GM19324 (cell line): Measurements from ENCODE around the gene NREP.
A peak's percentile ranks its signal among the peaks of the same experiment; 100 is the strongest.
"Not testable (repeated sequence)": the region's sequence is repeated elsewhere in the genome, so short reads cannot be mapped to it uniquely, and the experiment has no call there.

Source experiments
- ATAC-seq: cut with Tn5 transposase; IDR thresholded peaks from one replicate; pipeline ENCODE4 v1.9.1; 2021; ENCODE audit warnings: mild to moderate bottlenecking, moderate library complexity; ENCODE audit not compliant: unreplicated experiment, low FRiP score

The NREP gene

DNA sequence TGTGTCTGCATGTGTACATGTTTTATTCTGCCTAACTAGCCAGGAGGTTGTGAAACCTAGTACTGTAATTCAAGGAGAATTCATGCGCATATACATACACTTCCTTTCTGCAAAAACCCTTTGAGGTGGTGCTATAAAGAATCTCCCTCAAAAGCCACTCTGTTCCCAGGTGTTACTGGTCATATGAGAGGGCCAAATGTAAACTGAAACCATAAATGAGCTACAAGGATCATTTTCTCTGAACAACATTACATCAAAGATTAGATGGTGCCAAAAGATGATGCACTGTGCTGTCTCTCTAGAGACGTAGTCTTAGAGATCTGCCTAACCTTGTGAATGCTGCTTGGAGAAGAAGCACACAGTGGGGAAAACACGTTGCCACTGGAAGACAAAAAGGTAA is 15.7 kb downstream of the NREP start:
- ATAC-seq: no peak

- no peak for ATAC-seq
Observed at GRCh38 chr5:111739416-111739815, 17.6 kb downstream of the NREP start.

DNA sequence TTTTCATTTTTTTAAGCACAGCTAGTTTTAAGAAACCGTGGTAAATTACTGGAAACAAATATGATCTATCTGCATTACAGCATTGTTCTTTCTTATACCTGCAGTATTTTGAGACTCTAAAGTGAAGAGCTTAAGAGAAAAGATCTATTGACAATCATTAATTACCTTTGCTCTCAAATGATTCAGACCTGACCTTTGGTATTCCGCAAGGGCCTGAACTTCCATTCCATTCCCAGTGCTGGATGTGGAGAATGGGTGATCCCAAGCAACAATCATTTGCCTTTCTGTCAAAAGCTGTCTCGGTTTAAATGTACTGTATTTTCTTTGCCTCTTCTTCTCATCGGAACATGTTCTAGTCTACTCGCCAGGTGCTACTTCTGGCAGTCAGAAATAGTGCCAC is 18.9 kb downstream of the NREP start:
- ATAC-seq: no peak

DNA sequence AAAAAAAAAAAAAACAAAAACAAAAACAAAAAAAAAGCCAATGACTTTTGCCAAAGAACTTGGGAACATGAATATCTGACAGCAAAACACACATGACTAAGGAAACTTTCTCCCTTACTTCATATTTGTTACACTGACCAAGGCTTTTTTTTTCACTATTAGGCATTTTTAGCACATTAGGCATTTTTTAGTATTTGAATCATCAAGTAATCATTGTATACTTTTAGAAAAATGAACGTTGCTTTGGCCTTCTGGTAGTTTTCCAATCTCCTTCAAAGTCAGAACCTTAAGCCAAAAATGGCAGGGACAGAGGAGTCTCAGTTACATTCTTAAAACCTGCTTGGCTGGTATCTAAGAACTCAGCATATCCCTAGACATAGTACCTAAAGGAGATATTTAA is 19.3 kb downstream of the NREP start:
- ATAC-seq: no peak

GRCh38 chr5:111735583-111736270 is 21.3 kb downstream of the NREP start:
- no peak for ATAC-seq

- no peak for ATAC-seq
Observed at GRCh38 chr5:111734597-111734996, 22.4 kb downstream of the NREP start.

DNA sequence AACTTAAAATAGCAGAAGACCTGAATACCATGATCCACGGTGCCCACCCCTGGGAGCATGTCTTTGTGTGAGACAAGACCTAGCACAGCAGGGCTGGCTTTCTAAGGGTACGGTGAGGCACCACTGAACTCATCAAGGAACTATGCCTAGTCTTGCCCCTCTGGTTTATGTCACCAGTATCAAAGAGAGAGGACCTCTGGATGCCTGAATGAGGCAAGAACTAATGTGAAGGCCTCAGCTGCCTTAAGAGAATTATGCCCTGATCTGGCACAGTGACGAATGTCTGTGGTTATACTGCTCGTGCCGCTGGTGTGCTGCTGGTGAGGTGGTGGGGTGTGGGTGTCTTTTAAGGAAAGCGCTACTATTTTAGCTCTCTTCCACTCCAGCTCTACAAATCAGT is 23.0 kb downstream of the NREP start:
- no peak for ATAC-seq

DNA sequence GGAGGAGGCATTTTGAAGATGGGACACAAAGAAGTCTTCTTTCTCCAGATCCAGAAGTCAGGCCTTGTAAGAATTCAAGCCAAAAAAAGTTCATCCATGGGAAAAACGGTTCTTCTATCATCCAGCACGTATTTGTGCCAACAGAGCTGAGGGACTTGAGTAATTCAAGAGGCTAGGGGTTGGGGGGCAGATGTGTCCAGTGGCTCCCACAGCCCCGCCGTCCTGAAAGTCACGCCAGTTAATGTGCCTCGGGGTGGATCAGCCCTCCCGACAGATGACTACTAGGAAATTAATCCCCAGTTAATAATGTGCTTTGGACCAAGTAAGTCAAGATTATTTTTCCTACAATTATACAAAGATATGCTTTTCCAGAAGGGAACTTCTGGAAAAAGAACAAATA is 23.4 kb downstream of the NREP start:
- no peak for ATAC-seq

- no peak for ATAC-seq
Observed at GRCh38 chr5:111731638-111732037, 25.4 kb downstream of the NREP start.

GRCh38 chr5:111730659-111731382 is 26.2 kb downstream of the NREP start:
- no peak for ATAC-seq

GRCh38 chr5:111728941-111729340 is 28.1 kb downstream of the NREP start:
- ATAC-seq: no peak

DNA sequence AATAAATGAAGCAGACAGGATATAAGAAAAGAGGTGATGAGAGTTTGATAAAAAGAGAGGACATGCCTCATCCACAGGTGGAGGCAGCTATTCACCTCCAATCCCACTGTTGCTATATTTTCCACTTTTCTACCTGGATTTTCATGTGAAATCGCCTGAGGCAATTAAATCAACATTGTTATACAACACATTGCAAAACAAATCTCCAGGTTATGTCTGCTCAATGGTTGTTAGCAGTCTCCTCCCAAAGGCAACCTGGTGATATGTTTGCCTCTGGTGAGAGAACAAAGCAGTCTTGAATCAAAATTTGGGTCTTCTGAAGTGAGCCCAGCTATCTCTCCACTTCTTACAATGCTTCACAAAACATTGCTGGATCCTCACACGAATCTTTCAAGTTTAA is 30.0 kb downstream of the NREP start:
- no peak for ATAC-seq

GRCh38 chr5:111722140-111722539 is 34.9 kb downstream of the NREP start:
- ATAC-seq: no peak

GRCh38 chr5:111720333-111720890 is 36.6 kb downstream of the NREP start:
- ATAC-seq: no peak

DNA sequence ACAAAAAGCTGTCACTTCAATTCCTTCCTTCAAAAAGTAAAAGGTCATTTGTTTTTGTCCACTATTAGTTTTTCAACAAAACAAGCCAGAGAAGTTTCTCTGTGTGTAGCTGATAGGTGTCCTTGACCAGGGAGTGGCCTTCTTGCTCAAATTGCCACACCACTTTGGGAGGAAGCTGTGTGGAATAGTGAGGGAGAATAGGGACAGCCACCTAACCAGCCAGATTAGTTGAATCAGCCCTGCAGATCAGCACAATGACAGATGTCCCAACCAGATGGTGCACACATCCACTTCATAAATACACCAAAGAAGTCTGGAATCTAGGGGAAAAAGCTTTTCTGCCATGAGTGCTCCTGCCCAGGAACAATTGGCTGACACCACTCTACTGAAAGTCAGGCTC is 37.2 kb downstream of the NREP start:
- ATAC-seq: no peak

DNA sequence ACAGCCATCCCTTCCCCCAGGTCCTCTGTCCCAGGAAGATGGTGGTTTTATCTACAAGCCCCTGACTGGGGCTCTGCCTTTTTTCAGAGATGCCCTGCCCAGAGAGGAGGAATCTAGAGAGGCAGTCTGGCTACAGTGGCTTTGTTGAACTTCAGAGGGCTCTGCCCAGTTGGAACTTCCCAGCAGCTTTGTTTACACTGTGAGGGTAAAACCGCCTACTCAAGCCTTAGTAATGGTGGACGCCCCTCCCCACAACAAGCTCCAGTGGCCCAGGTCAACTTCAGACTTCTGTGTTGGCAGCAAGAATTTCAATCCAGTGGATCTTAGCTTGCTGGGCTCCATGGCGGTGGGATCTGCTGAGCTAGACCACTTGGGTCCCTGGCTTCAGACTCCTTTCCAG is 40.2 kb downstream of the NREP start:
- not testable (repeated sequence) for ATAC-seq

GRCh38 chr5:111707630-111708164 is 49.3 kb downstream of the NREP start:
- ATAC-seq: no peak

GRCh38 chr5:111706345-111706744 is 50.6 kb downstream of the NREP start:
- ATAC-seq: no peak

DNA sequence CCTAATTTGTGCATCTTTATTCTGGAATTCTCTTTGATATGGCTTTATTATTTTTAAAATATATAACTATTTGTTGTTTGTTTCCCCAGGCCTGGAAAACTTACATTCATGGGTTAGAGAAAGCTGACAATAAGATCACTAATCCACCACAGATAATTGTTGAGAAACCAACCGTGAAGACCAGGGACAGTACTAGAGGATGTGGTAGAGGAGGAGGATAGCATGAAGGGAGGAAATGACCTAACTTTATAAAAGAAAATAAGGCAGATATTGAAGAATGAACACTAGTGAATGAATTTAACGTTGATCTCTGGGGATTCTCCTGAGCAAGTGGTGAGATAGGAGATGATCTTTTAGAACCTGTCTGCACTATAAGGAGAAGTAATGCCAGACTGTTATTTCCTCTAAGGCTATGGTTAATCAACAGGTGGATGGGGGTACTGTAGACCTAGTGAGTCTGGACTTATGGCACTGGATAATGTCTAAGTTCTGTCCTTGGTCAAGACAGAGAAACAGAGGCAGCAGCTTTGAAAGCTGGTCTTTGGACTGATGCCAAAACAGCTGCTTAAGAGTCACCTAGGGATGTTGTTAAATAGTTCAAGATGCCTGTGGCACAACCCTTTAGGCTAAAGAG is 52.4 kb downstream of the NREP start:
- no peak for ATAC-seq

DNA sequence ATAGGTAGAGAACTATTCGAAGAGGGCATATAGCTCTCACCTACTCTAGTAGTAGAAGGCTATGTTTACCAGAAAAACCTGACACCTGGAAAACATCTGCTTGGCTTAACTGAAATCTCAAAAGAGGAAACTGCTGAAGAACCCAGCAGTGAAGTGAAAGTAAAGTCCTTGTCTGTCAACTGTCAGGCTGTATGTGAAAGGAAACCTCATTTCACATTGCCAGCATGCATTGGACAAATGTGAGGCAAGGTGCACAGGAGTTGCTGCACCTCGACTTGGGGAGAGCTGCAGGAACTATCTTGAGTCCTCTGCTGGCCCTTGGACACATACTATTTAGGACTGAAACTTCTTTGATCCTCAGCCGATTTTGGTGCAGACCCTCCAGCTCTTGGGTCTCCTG is 53.3 kb downstream of the NREP start:
- peak; percentile 95 for ATAC-seq

GRCh38 chr5:111699976-111700375 is 57.0 kb downstream of the NREP start:
- no peak for ATAC-seq
